NB4 (cell line): ENCODE results near the gene MRPL38.

Source experiments
- DNase-seq: peaks from one replicate; pipeline ENCODE4 v3.0.0; 2010; ENCODE audit warnings: low read depth
- H3K4me3 ChIP-seq: one replicate; pipeline ENCODE4 v1.5.1; 2011; ENCODE audit warnings: mild to moderate bottlenecking, low read depth, low read length, moderate library complexity
- MYC ChIP-seq: IDR thresholded peaks from 2 replicates; pipeline ENCODE4 v1.6.1; 2011; ENCODE audit warnings: low read depth, low read length
- POLR2A ChIP-seq: IDR thresholded peaks from 2 replicates; pipeline ENCODE4 v1.6.1; 2011; ENCODE audit warnings: mild to moderate bottlenecking; ENCODE audit not compliant: insufficient read length; ENCODE audit errors: extremely low read depth
- TF ChIP-seq, protein P1 (sequence below): IDR thresholded peaks from one replicate; pipeline ENCODE4 v1.5.1; 2012; ENCODE audit warnings: low read depth, low read length
- TF ChIP-seq, protein P2 (sequence below): IDR thresholded peaks from 2 replicates; pipeline ENCODE4 v1.6.1; 2011; ENCODE audit warnings: low read depth, low read length

Gene MRPL38

DNA sequence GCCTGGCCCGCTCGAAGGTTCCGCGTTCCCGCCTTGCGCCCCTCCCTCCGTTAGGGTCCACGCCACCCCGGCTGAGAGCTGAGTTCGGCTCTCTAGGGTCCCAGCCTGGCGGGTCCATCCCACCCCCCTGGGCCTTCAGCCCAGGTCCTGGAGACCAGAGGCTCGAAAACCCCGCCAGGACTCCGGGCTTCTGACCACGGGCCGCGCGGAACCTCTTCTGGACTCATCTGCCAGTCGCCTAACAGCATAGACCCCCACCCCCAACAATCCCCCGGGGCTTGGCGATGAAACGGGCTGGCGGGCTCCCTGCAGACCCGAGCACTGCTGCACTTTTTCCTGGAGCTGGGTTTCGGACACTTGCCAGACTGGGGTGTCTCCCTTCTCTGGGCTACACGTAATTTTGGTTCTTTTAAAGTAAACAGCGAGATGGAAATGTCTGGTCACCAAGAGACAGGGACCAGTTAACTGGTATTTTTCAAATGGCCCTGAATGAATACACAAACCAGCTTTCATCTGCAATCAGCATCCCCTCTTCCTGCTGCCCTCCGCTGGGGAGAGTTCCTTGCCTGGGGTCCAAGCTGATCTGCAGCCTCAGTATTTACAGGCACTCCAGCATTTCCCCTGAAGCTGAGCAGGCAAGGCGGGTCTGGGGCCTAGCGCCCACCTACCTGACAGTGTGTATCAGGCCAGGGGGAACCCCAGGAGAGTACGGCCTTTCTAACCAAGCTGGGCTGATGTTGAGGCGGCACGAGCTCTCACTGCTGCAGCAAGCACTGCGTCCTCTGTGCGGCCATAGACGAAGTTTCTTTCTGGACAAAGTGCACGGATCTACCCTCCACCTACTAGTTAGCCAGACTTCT is 7.3 kb downstream of the MRPL38 start:
- no peak overlapping the region for H3K4me3 ChIP-seq
- TF ChIP-seq MYC (no peak), POLR2A (no peak)
- TF ChIP-seq, protein P1, sequence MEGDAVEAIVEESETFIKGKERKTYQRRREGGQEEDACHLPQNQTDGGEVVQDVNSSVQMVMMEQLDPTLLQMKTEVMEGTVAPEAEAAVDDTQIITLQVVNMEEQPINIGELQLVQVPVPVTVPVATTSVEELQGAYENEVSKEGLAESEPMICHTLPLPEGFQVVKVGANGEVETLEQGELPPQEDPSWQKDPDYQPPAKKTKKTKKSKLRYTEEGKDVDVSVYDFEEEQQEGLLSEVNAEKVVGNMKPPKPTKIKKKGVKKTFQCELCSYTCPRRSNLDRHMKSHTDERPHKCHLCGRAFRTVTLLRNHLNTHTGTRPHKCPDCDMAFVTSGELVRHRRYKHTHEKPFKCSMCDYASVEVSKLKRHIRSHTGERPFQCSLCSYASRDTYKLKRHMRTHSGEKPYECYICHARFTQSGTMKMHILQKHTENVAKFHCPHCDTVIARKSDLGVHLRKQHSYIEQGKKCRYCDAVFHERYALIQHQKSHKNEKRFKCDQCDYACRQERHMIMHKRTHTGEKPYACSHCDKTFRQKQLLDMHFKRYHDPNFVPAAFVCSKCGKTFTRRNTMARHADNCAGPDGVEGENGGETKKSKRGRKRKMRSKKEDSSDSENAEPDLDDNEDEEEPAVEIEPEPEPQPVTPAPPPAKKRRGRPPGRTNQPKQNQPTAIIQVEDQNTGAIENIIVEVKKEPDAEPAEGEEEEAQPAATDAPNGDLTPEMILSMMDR, result no peak
- TF ChIP-seq, protein P2, sequence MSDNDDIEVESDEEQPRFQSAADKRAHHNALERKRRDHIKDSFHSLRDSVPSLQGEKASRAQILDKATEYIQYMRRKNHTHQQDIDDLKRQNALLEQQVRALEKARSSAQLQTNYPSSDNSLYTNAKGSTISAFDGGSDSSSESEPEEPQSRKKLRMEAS, result no peak
- DNase-seq, result no peak

DNA sequence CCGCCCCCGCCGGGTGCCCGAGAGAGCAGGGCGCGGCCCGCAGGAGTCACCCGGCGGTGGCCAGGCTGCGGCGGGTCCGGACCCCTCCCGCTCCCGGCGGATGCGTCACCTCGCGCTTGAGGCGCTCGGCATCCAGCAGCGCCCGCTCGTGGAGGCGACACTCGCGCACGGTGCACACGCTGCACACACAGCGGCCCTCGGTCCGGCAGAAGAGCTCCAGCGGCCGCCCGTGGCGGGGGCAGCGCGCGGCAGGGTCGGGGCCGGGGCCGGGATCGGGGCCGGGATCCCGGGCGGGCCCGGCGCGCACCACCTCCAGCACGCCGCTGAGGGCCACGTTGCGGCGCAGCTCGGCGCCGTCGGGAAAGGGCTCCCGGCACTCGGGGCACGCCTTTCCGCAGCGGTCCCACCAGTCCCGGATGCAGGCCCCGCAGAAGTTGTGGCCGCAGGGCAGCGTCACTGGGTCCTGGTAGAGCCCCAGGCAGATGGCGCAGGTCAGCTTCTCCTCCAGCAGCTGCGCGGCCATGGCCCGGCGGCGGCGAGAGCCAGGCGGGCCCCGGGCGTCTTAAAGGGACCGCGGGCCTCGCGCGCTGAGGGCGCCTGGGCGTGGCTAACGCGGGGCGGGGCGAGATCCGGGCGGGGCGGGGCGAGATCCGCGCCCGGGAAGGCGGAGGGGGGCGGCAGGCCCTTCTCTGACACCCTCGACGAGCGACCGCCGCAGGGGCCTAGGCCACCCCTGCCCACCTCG is 8.1 kb downstream of the MRPL38 start, which contains the start of gene TRIM65:
Gene TRIM65, minus strand, starts transcription at position 537 of the 745 bp plus-strand sequence. Its CDS starts 14 bp downstream, at position 523.
- peak within 1 kb of the TSS; percentile 75 for H3K4me3 ChIP-seq
- peak; percentile 86 for DNase-seq
- TF ChIP-seq, protein P2, result peak; percentile 47
- TF ChIP-seq, protein P1, result no peak
- TF ChIP-seq POLR2A (peak; percentile 84), MYC (peak; percentile 46)

DNA sequence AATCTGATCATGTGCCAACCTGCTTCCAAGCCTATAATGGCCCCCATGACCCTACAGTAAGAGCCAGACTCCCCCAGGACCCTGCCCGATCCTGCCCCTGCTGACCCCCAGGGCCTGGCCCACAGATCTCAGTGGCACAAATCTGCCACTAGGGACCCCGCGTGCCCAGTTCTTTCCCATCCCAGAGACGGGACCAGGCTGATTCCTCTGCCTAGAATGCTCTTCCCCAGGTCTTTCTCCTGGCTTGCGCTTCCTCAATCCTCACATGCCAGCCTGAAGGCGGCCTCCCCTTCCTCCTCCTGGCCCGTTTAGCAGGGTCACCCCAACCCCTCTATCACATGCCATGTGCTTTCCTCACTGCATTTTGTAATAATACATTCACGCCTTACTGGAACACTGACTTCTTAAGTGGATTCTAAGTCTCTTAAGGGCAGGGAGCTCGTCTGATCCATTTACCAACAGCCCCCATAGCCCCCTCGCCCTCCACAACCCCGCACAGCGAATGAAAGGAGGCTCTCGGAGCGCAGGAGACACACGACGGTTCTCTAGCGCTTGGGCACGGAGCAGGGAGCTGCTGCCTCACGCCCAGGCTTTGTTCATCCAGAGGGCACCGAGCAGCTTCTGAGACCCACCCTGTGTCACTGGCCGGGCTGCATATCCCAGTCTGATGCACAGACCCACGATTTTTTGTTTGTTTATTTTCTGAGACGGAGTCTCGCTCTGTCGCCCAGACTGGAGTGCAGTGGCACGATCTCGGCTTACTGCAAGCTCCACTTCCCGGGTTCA is 9.1 kb downstream of the MRPL38 start:
- TF ChIP-seq POLR2A, result peak; percentile 18
- no peak for TF ChIP-seq MYC
- TF ChIP-seq, protein P1, result peak; percentile 31
- TF ChIP-seq, protein P2, result peak; percentile 68
- peak overlapping the region; percentile 75 for H3K4me3 ChIP-seq
- DNase-seq, result peak; percentile 62

DNA sequence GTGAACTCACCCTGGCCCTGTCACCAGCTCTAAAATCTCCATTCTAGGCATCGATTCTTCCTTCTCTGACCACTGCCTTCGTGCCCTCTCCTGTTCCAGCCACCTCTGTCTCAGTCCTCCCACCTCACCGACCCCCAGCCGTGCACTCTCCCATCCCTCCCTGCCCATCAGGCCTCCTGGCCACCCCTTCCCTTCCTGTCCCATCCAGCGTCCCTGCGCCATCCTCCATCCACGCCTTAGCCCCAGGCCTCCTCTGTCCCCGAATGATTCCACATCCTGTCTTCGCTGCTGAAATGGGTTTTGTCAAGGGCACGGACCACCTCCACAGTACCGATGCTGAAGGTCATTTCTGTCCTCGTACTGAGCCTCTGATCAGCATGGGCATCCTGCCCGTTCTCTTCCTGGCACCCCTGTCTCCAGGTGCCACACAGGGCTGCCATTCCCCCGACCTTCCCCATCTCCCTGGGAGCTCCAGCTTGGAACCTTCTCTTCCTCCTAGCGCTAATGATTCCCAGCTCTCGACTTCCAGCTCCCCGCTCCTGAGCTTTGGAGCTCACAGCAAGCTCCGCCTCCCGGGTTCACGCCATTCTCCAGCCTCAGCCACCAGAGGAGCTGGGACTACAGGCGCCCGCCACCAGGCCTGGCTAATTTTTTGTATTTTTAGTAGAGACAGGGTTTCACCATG is 10.5 kb downstream of the MRPL38 start:
- TF ChIP-seq POLR2A (no peak), MYC (no peak)
- TF ChIP-seq, protein P1, result no peak
- TF ChIP-seq, protein P2, result no peak
- DNase-seq, result no peak
- H3K4me3 ChIP-seq, result no peak overlapping the region
